Measurements from ENCODE around the gene ITPK1.
A peak's percentile ranks its signal among the peaks of the same experiment; 100 is the strongest.

The ITPK1 gene

DNA sequence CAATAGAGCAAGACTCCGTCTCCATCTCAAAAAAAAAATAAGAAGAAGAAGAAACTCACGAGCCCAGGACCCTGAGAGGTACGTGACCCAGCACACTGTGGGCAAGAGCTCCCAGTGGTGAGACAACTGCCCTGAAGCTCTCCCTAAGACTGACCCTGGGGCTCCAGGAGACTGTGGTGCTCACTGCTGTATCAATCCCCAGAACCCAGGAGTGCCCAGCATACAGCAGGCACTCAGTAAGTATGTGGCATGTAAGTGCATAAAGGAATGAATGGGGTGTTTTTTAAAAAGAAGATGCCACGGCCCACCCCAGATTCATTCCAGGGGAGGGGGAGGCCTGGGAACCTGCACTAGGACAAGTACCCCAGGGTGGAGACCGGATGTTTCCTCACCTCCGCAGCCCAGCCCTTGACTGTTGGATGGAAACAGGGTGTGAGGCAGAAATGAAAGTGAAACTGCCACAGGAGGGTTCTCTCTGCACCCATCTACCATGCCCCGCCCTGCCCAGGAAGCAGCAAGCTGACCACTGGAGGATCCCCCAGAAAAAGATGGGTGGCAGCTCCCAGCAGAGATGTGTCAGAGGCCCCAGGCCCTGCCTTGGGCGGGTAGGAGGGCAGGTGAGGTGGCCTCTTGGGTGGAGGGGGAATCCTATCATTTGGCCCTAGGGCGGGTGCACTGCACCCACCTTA is 12.2 kb downstream of the ITPK1 start:
- DNase-seq (ENCODE audit: low read depth), result peak; percentile 50

- DNase-seq (ENCODE audit: low read depth), result no peak
Observed at GRCh38 chr14:93102141-93102540, 13.6 kb downstream of the ITPK1 start.

GRCh38 chr14:93101181-93101580 is 14.5 kb downstream of the ITPK1 start:
- no peak for DNase-seq (ENCODE audit: low read depth)

- DNase-seq (ENCODE audit: low read depth), result no peak
Observed at GRCh38 chr14:93100570-93100969, 15.2 kb downstream of the ITPK1 start.

- DNase-seq (ENCODE audit: low read depth), result no peak
Observed at GRCh38 chr14:93100100-93100499, 15.6 kb downstream of the ITPK1 start.

DNA sequence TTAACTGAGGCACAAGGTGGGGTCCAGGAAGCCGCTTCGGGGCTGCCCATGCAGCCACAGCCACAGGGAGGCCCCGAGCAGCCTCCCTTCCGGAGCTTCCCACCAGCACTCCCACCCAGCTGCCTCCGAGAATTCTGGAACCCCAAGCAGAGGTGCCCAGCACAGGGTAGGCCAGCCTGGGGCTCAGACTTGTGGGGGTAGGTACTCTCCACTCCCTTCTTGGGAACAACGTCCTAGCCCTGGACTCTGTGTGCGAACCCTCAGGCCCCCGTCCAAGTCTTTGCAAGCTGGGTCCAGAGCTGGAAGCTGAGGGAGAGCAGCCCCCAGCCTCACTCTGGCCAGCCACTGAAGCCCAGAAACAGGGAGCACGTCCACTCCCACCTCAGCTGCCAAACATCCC is 16.1 kb downstream of the ITPK1 start:
- no peak for DNase-seq (ENCODE audit: low read depth)

GRCh38 chr14:93099196-93099595 is 16.5 kb downstream of the ITPK1 start:
- DNase-seq (ENCODE audit: low read depth), result no peak

GRCh38 chr14:93096691-93097322 is 18.9 kb downstream of the ITPK1 start:
- no peak for DNase-seq (ENCODE audit: low read depth)

- no peak for DNase-seq (ENCODE audit: low read depth)
Observed at GRCh38 chr14:93095742-93096510, 19.8 kb downstream of the ITPK1 start.

DNA sequence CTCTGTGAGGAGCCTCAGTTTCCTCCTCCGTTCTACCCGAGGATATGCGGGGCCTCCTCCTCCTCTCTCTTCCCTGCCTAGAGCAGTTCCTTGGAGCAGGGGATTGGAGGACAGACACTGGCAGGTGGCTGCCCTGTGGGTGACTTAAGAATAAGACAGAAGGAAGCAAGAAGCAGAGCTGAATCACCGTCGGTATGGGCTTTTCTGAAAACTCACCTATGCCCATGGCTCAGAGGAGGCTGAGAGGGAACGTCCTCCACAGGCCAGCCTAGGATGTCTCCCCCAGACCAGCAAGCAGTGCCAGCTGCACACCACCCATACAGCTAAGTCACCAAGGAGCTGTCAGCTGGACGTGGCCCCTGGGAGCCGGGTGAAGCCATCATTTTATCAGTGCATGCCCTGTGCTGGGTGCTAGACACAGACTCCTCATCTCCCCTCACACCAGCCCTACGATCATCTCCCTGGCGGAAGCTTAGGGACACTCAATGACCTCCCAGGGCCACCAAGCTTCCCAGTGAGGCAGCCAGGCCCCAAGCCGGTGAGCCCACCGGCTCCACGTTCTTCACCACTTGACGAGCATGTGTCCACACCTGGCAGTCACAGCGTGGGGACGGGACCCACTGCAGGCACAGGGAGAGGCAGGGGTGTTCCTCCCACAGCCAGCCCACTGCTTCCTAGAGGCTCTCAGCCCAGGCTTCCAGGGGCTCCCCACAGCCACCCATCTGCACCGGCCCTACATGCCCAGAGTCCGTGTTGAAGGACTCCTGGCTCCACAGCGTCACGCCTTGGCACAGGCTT is 21.4 kb downstream of the ITPK1 start:
- no peak for DNase-seq (ENCODE audit: low read depth)

GRCh38 chr14:93092606-93093556 is 22.8 kb downstream of the ITPK1 start:
- no peak for DNase-seq (ENCODE audit: low read depth)

DNA sequence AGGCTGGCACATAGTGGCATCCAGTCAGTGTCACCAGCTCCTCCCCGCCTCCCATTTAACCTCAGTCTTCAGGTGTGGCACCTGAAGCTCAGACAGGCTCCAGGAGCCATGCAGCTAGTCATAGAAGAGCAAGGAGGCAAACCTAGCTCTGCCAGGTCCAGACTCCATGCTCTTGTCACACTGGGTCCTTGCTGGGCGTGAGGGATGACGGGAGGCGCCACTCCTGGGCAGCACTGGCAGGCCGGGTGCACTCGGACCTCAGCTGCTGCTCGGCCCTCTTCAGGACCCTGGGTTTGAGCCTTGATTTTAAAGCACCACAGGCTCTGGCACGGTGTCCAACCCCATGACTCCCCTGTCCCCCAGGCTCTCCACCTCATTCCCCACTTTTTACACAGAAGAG is 24.1 kb downstream of the ITPK1 start:
- DNase-seq (ENCODE audit: low read depth), result no peak

DNA sequence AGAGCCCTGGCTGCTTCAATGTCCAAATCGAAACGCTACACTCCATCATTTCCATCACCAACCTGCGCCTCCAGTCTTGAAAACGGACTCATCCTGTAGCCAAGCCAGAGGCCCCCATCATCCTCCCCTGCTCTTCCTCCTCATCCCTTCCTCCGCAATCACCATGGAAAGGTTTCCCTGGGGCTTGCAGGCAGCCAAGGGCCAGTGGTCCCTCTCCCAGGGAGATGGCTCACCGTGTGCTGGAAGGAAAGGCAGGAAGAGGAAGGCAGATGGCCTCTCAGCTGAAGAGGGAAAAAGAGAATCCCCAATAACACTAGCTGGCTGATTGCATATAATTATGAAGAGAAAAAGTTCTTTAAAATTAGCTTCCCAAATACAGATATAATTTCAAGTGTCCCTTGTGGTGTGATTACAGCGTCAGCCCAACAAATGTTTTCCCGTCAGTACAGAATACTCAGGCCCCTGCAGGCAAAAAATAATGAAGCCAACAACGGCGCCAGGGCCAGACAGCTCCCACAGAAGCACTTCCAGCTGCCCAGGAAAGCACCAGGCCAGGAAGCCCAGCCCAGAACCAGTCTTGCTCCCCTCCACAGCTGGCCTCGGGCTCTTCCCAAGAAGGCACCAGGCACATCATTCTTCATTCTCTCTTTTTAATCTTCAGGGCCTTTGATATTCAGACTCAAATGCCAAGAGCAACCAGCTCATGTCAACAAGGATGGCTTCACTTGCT is 24.7 kb downstream of the ITPK1 start:
- no peak for DNase-seq (ENCODE audit: low read depth)

GRCh38 chr14:93089521-93090269 is 26.0 kb downstream of the ITPK1 start:
- no peak for DNase-seq (ENCODE audit: low read depth)

GRCh38 chr14:93086441-93087055 is 29.2 kb downstream of the ITPK1 start:
- DNase-seq (ENCODE audit: low read depth), result no peak

GRCh38 chr14:93085911-93086310 is 29.8 kb downstream of the ITPK1 start:
- no peak for DNase-seq (ENCODE audit: low read depth)

DNA sequence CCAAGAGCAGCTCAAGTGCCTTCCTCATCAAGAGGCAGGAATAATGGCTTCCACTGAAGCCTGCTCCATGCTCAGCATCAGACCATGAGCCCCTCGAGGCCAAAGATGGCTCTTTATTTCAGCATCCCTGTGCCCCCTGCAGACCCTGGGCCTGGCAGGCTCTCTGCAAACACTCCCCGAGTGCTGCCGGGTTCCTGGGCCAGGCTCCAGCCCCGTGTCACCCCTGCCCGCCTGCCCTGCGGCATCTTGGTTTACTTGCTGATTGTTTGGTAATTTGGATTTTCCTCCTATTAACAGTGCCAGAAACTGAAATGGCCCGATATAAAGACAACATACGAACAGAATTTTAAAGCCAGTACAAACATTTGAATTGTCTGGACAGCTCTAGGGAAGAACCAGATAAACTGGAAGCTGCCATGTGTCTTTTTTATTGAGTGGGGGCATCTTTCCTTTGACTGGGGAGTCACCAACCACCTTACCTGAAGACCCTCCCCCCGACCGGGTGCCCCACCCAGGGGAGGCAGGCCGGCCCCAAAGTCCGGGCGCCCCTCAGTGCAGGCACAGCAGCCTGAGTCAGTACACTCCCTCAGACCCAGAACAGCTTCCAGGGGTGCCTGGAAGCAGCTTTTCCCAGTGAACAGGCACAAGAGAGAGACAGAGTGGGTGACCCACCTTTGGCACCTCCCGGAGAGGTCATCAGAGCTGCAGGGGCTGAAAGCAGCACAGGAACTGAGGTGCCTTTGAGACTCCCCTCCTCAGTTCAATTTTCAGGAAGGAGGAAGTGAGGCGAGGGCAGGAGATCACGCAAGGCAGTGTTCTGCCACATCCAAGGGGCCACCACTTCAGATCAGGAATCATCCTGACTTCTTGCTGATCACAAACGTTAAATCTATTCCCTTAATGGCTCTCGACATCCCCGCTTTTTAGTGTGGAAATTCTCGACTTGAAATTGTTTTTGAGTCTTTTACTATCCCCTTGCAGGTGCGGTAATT is 30.6 kb downstream of the ITPK1 start:
- no peak for DNase-seq (ENCODE audit: low read depth)

GRCh38 chr14:93084402-93084801 is 31.3 kb downstream of the ITPK1 start:
- no peak for DNase-seq (ENCODE audit: low read depth)
